ENCODE data around the gene ID2. TPM values are rescaled to one million over a fixed set of nuclear protein-coding genes. Genes with fewer than 3 reads are reported as not detected.

ID2 gene
- total RNA-seq, 1 experiment from 2014 or later, result 48.6 TPM

- no peak overlapping the region for H3K23ac ChIP-seq (ENCODE audit: insufficient read length, low read depth, low read length)
- H3K4me3 Mint-ChIP-seq, result peak overlapping the region; percentile 63 to 76
- no CpG with 5 or more reads among the region's 8 CpGs for WGBS (ENCODE audit: extremely low coverage, insufficient read length, low lambda C conversion rate)
- no peak overlapping the region for H2BK5ac ChIP-seq (ENCODE audit: insufficient read length, low read length)
- H2BK120ac ChIP-seq (ENCODE audit: low read depth, low read length, poor library complexity, severe bottlenecking), result peak overlapping the region; percentile 82
- H3K4me1 ChIP-seq (ENCODE audit: insufficient read depth, low read length), result no peaks in the 10 kb centered on the region; the same call in 1 of the 2 replicates
- no peak overlapping the region for H3K9ac ChIP-seq (ENCODE audit: extremely low read depth, insufficient read length, low read length)
- no peak overlapping the region for H4K91ac ChIP-seq (ENCODE audit: insufficient read length, low read depth, low read length)
- H3T11ph ChIP-seq (ENCODE audit: low read length), result peak overlapping the region; percentile 10
- peaks cover 38% of the 10 kb centered on the region for H3K27me3 Mint-ChIP-seq (ENCODE audit: low read depth)
- no peak overlapping the region for H4K8ac ChIP-seq (replicated peaks; ENCODE audit: insufficient read length, low read depth, low read length)
- peaks cover 41 to 52% of the 10 kb centered on the region in 2 experiments for H3K4me1 Mint-ChIP-seq
- peaks cover 14 to 20% of the 10 kb centered on the region in 2 experiments for H3K9me3 Mint-ChIP-seq
- H3K9me3 ChIP-seq (ENCODE audit: control insufficient read depth, low read depth, low read length), result no peaks in the 10 kb centered on the region
- no peaks in the 10 kb centered on the region for H4K20me1 ChIP-seq (ENCODE audit: control insufficient read depth, insufficient read depth, insufficient read length)
- H3K4me2 ChIP-seq (ENCODE audit: insufficient read depth, insufficient read length, low read length), result peak overlapping the region; percentile 48
- no peak for TF ChIP-seq CTCF (conservative IDR thresholded peaks at IDR 0.05)
- H2AFZ ChIP-seq (ENCODE audit: low read length), result no peak overlapping the region
- no peak overlapping the region for H3K27ac ChIP-seq (ENCODE audit: insufficient read length, low read depth, low read length)
- H3K4ac ChIP-seq (ENCODE audit: low read depth, low read length), result no peak overlapping the region
- peaks cover 39% of the 10 kb centered on the region for H3K23me2 ChIP-seq (ENCODE audit: insufficient read length, low read depth, low read length, poor library complexity, severe bottlenecking)
- no peaks in the 10 kb centered on the region for H3K79me1 ChIP-seq (ENCODE audit: insufficient read depth, low read depth, low read length, poor library complexity, severe bottlenecking)
- no peak for DNase-seq
- H3K18ac ChIP-seq (ENCODE audit: insufficient read length, low read depth, low read length), result peak overlapping the region; percentile 94
- peak overlapping the region; percentile 95; the same call in 1 of the 2 replicates for H3K14ac ChIP-seq (ENCODE audit: insufficient read depth, low read length)
- peak overlapping the region; percentile 60 for H2BK20ac ChIP-seq (ENCODE audit: low read depth, low read length, poor library complexity, severe bottlenecking)
- no peak overlapping the region for H3K56ac ChIP-seq (ENCODE audit: insufficient read length, low read depth, low read length)
- H3K36me3 Mint-ChIP-seq (ENCODE audit: insufficient read depth in 1 of 3, low read depth in 3 of 3), result peaks cover 7 to 29% (median 25%) of the 10 kb centered on the region in 3 experiments
- no peak overlapping the region for H2BK12ac ChIP-seq (ENCODE audit: insufficient read length, low read depth, low read length)
- peaks cover 2% of the 10 kb centered on the region; the same call in 1 of the 2 replicates for H3K79me2 ChIP-seq (ENCODE audit: insufficient read depth, low read length)
- no peak overlapping the region for H4K5ac ChIP-seq (ENCODE audit: insufficient read length, low read depth, low read length)
- H2BK15ac ChIP-seq (ENCODE audit: low read depth, low read length), result no peak overlapping the region
- no peak overlapping the region for H2AK5ac ChIP-seq (ENCODE audit: insufficient read length, low read length)
- peak overlapping the region in 2 of 3 experiments; percentile 90 to 97; a peak in 4 of 7 replicates for H3K27ac Mint-ChIP-seq
- peaks cover 32% of the 10 kb centered on the region; the same call in 1 of the 2 replicates for H3K27me3 ChIP-seq (ENCODE audit: insufficient read depth, low read length)
Observed at GRCh38 chr2:8679567-8679826, 2.4 kb upstream of the ID2 start.
